H1 (cell line): ENCODE results near the gene CD226. TPM values are rescaled to one million over a fixed set of nuclear protein-coding genes. Genes with fewer than 3 reads are reported as not detected.

Experiments
- CTCF ChIA-PET: fragments of 300-600 bp; sonication (Branson Sonifier 250); formaldehyde crosslinking; loops from one replicate; lab custom pipeline; 2021; ENCODE audit not compliant: partially characterized antibody; lab: Charles Lee
- POLR2A ChIA-PET: fragments of 300-600 bp; sonication (Branson Sonifier 250); formaldehyde crosslinking; loops from one replicate; lab custom pipeline; 2021; ENCODE audit warnings: inconsistent platforms; ENCODE audit not compliant: partially characterized antibody; lab: Charles Lee
- DNase-seq, 2 experiments: peaks; one replicate each; pipeline versions ENCODE4 v3.0.0 to v3.0.0-alpha.2; 2010 to 2022; ENCODE audit warnings: low spot score in 2 of 2, low read depth in 1 of 2, mixed read lengths in 1 of 2
- FAIRE-seq: peaks from 2 replicates; lab custom pipeline; 2011; peaks lifted over from hg19 to GRCh38; lab: Jason Lieb, UNC
- H2AFZ ChIP-seq: 2 replicates; pipeline ENCODE4 v1.8.1; 2012; ENCODE audit warnings: low read length, inconsistent platforms
- H2AK5ac ChIP-seq: 2 replicates; pipeline ENCODE4 v1.6.1; 2013; ENCODE audit warnings: low read depth, low read length
- H2BK120ac ChIP-seq: replicated peaks from 2 replicates; pipeline ENCODE3; 2013; ENCODE audit warnings: low read depth, low read length, inconsistent platforms
- H2BK12ac ChIP-seq: 2 replicates; pipeline ENCODE4 v1.6.1; 2013; ENCODE audit warnings: low read depth, low read length
- H2BK15ac ChIP-seq: 2 replicates; pipeline ENCODE4 v1.6.1; 2013; ENCODE audit warnings: low read length
- H2BK20ac ChIP-seq: 2 replicates; pipeline ENCODE4 v1.6.1; 2013; ENCODE audit warnings: low read length
- H2BK5ac ChIP-seq: 2 replicates; pipeline ENCODE4 v1.6.1; 2013; ENCODE audit warnings: low read depth, low read length
- H3K14ac ChIP-seq: 2 replicates; pipeline ENCODE4 v1.6.1; 2013; ENCODE audit warnings: inconsistent platforms; ENCODE audit not compliant: insufficient read length
- H3K18ac ChIP-seq: 2 replicates; pipeline ENCODE4 v1.6.1; 2013; ENCODE audit warnings: low read length; ENCODE audit errors: extremely low read depth
- H3K23ac ChIP-seq: 2 replicates; pipeline ENCODE4 v1.6.1; 2013; ENCODE audit warnings: inconsistent platforms; ENCODE audit not compliant: insufficient read length
- H3K23me2 ChIP-seq: 2 replicates; pipeline ENCODE4 v1.6.1; 2013; ENCODE audit warnings: low read depth, low read length
- H3K27ac ChIP-seq: 2 replicates; pipeline ENCODE4 v1.6.1; 2011; ENCODE audit warnings: low read depth, low read length, inconsistent platforms
- H3K27me3 ChIP-seq, 4 experiments: replicated peaks in 1 of 4; 1 replicate in 1 of 4; 2 replicates in 3 of 4; pipeline versions ENCODE4 v1.6.1 to v1.8.1; 2011 to 2013; ENCODE audit warnings: low read length in 3 of 4, mild to moderate bottlenecking in 3 of 4, inconsistent platforms in 2 of 4, mixed read lengths in 2 of 4, moderate library complexity in 1 of 4; ENCODE audit not compliant: control insufficient read depth in 3 of 4, insufficient read depth in 3 of 4; ENCODE audit errors: extremely low read depth in 1 of 4
- H3K36me3 ChIP-seq, 4 experiments: 2 replicates each; pipeline versions ENCODE4 v1.6.1 to v1.8.1; 2011 to 2013; ENCODE audit warnings: mild to moderate bottlenecking in 4 of 4, low read length in 3 of 4, moderate library complexity in 2 of 4, control low read depth in 1 of 4, inconsistent platforms in 1 of 4; ENCODE audit not compliant: insufficient read depth in 4 of 4, control insufficient read depth in 2 of 4
- H3K4ac ChIP-seq: replicated peaks from 2 replicates; pipeline ENCODE3; 2013; ENCODE audit warnings: low read length, low read depth, mixed read lengths, inconsistent platforms; ENCODE audit not compliant: insufficient read length
- H3K4me1 ChIP-seq, 4 experiments: replicated peaks in 1 of 4; 1 replicate in 1 of 4; 2 replicates in 3 of 4; pipeline versions ENCODE4 v1.6.1 to v1.8.1; 2011 to 2013; ENCODE audit warnings: low read length in 3 of 4, inconsistent platforms in 2 of 4, mixed read lengths in 1 of 4; ENCODE audit not compliant: insufficient read depth in 4 of 4, control insufficient read depth in 3 of 4
- H3K4me2 ChIP-seq, 2 experiments: 2 replicates each; pipeline versions ENCODE4 v1.6.1 to v1.8.1; 2011 to 2013; ENCODE audit warnings: low read depth in 2 of 2, low read length in 2 of 2, control low read depth in 1 of 2, inconsistent platforms in 1 of 2, mild to moderate bottlenecking in 1 of 2; ENCODE audit not compliant: insufficient read depth in 1 of 2
- H3K4me3 ChIP-seq, 4 experiments: fragments of 200-600, 300-600 bp in 1 of 4; sonication (generic), shearing (Covaris generic), sonication (Bioruptor Twin) in 1 of 4; 2 replicates each; pipeline versions ENCODE4 v1.5.1 to v1.8.1; 2011 to 2016; ENCODE audit warnings: low read length in 4 of 4, low read depth in 3 of 4, control low read depth in 2 of 4, inconsistent platforms in 2 of 4, mild to moderate bottlenecking in 2 of 4, mixed read lengths in 1 of 4, moderate library complexity in 1 of 4; ENCODE audit not compliant: insufficient read depth in 2 of 4; ENCODE audit errors: extremely low read depth in 1 of 4
- H3K56ac ChIP-seq: replicated peaks from 2 replicates; pipeline ENCODE3; 2013; ENCODE audit warnings: low read depth, mild to moderate bottlenecking, mixed read lengths, low read length, inconsistent platforms; ENCODE audit not compliant: insufficient read length
- H3K79me1 ChIP-seq: 2 replicates; pipeline ENCODE4 v1.6.1; 2013; ENCODE audit warnings: low read depth, low read length, control low read depth
- H3K79me2 ChIP-seq, 2 experiments: 2 replicates each; pipeline versions ENCODE4 v1.6.1 to v1.8.1; 2012 to 2013; ENCODE audit warnings: low read length in 2 of 2, mild to moderate bottlenecking in 2 of 2, inconsistent platforms in 1 of 2; ENCODE audit not compliant: insufficient read depth in 2 of 2, control insufficient read depth in 1 of 2
- H3K9ac ChIP-seq, 4 experiments: replicated peaks in 1 of 4; 1 replicate in 1 of 4; 2 replicates in 3 of 4; pipeline versions ENCODE4 v1.6.1 to v1.8.1; 2011 to 2013; ENCODE audit warnings: low read depth in 3 of 4, low read length in 3 of 4, control low read depth in 2 of 4, mild to moderate bottlenecking in 2 of 4, moderate library complexity in 2 of 4, inconsistent platforms in 1 of 4; ENCODE audit errors: extremely low read depth in 1 of 4
- H3K9me3 ChIP-seq, 2 experiments: 2 replicates each; pipeline versions ENCODE4 v1.6.1 to v1.8.1; 2012 to 2013; ENCODE audit warnings: mild to moderate bottlenecking in 2 of 2, moderate library complexity in 2 of 2, control low read depth in 1 of 2, inconsistent platforms in 1 of 2, low read depth in 1 of 2, low read length in 1 of 2, mixed read lengths in 1 of 2; ENCODE audit not compliant: insufficient read depth in 2 of 2
- H4K20me1 ChIP-seq, 2 experiments: replicated peaks in 1 of 2; 2 replicates each; pipeline versions ENCODE3 to v1.8.1; 2011 to 2013; ENCODE audit warnings: inconsistent platforms in 2 of 2, low read length in 2 of 2, mild to moderate bottlenecking in 1 of 2; ENCODE audit not compliant: insufficient read depth in 2 of 2, control insufficient read depth in 1 of 2
- H4K5ac ChIP-seq: 2 replicates; pipeline ENCODE4 v1.6.1; 2013; ENCODE audit warnings: low read length, low read depth, mixed read lengths, inconsistent platforms; ENCODE audit not compliant: insufficient read length
- H4K8ac ChIP-seq: 2 replicates; pipeline ENCODE4 v1.8.0; 2013; ENCODE audit warnings: mild to moderate bottlenecking, moderate library complexity, low read length, inconsistent platforms; ENCODE audit not compliant: insufficient read depth; ENCODE audit errors: extremely low read depth
- H4K91ac ChIP-seq: replicated peaks from 2 replicates; pipeline ENCODE3; 2013; ENCODE audit warnings: low read length, mixed read lengths, inconsistent platforms; ENCODE audit not compliant: insufficient read length
- CBX8 ChIP-seq: fragments of 300-800, 300-1000 bp; sonication (generic); IDR thresholded peaks from 2 replicates; pipeline ENCODE4 v1.7.1; 2016; ENCODE audit warnings: low read depth, low read length, borderline replicate concordance
- EP300 ChIP-seq, 2 experiments: IDR thresholded peaks; 1 replicate in 1 of 2; 2 replicates in 1 of 2; pipeline ENCODE4 v1.6.1; 2011 to 2012; ENCODE audit warnings: low read depth in 2 of 2, low read length in 2 of 2, mild to moderate bottlenecking in 2 of 2, borderline replicate concordance in 1 of 2, inconsistent platforms in 1 of 2, moderate library complexity in 1 of 2
- HDAC2 ChIP-seq, 2 experiments: fragments of 300-600 bp in 1 of 2; sonication (generic) in 1 of 2; IDR thresholded peaks; 2 replicates each; pipeline ENCODE4 v1.6.1; 2011 to 2012; ENCODE audit warnings: low read depth in 2 of 2, low read length in 2 of 2, mild to moderate bottlenecking in 2 of 2, moderate library complexity in 2 of 2, borderline replicate concordance in 1 of 2, inconsistent platforms in 1 of 2
- HDAC6 ChIP-seq: IDR thresholded peaks from one replicate; pipeline ENCODE4 v1.7.1; 2012; ENCODE audit warnings: low read depth, mild to moderate bottlenecking, inconsistent platforms, low read length, moderate library complexity
- JUND ChIP-seq: IDR thresholded peaks from 2 replicates; pipeline ENCODE4 v1.6.1; 2011; ENCODE audit warnings: mild to moderate bottlenecking, improper control_type of control experiment, low read length
- KDM5A ChIP-seq: fragments of 200-600 bp; IDR thresholded peaks from 2 replicates; pipeline ENCODE4 v1.7.1; 2012; ENCODE audit warnings: mild to moderate bottlenecking, low read length, inconsistent platforms, mixed read lengths
- NRF1 ChIP-seq: IDR thresholded peaks from 2 replicates; pipeline ENCODE4 v1.6.1; 2011; ENCODE audit warnings: mild to moderate bottlenecking, low read depth, low read length, improper control_type of control experiment
- RAD21 ChIP-seq, 2 experiments: IDR thresholded peaks in 1 of 2; conservative IDR thresholded peaks in 1 of 2; 2 replicates each; pipeline ENCODE4 v1.6.1; 2011; ENCODE audit warnings: low read depth in 2 of 2, low read length in 2 of 2, improper control_type of control experiment in 1 of 2, inconsistent platforms in 1 of 2, mild to moderate bottlenecking in 1 of 2, moderate library complexity in 1 of 2
- RXRA ChIP-seq: IDR thresholded peaks from 2 replicates; pipeline ENCODE4 v1.6.1; 2011; ENCODE audit warnings: low read depth, mild to moderate bottlenecking, low read length, moderate library complexity; ENCODE audit not compliant: insufficient read depth
- SAP30 ChIP-seq: fragments of 300-600 bp; sonication (generic); IDR thresholded peaks from 2 replicates; pipeline ENCODE4 v1.7.1; 2012; ENCODE audit warnings: low read length, moderate library complexity, mild to moderate bottlenecking, inconsistent platforms; ENCODE audit not compliant: insufficient read depth, insufficient replicate concordance
- SUZ12 ChIP-seq: fragments of 200-600 bp; sonication (generic); IDR thresholded peaks from 2 replicates; pipeline ENCODE4 v1.6.1; 2012; ENCODE audit warnings: mild to moderate bottlenecking, inconsistent platforms, low read length, moderate library complexity, mixed read lengths
- YY1 ChIP-seq: IDR thresholded peaks from 2 replicates; pipeline ENCODE4 v1.6.1; 2011; ENCODE audit warnings: low read depth, mild to moderate bottlenecking, low read length
- WGBS, 2 experiments: shearing (Covaris generic) in 1 of 2; methylation state at CpG; one replicate each; pipeline versions ENCODE4 v1.1.6 to v1.1.7; 2013 to 2015; ENCODE audit warnings: low lambda C conversion rate in 2 of 2, mixed read lengths in 2 of 2, inconsistent platforms in 1 of 2, low coverage in 1 of 2, missing lambda C conversion rate in 1 of 2; ENCODE audit not compliant: insufficient replicate concordance in 2 of 2, insufficient coverage in 1 of 2, insufficient read length in 1 of 2; ENCODE audit errors: extremely low coverage in 1 of 2, missing lambda C conversion rate in 1 of 2; 5-methylcytosine and 5-hydroxymethylcytosine counted together
- polyA plus RNA-seq, 7 experiments: library from polyadenylated mRNA; depleted of rRNA in 3 of 7; stranded (reverse) in 5 of 7; unstranded in 2 of 7; fragments of >200 nt in 5 of 7; fragments of 200-250 nt in 2 of 7; gene quantifications; 1 replicate in 5 of 7; 2 replicates in 1 of 7; 4 replicates in 1 of 7; pipeline versions ENCODE4 v1.2.1 to v1.2.3, GENCODE V29; 2011 to 2013; ENCODE audit warnings: missing spikeins in 2 of 7, mixed read lengths in 2 of 7
- total RNA-seq: library from RNA; stranded (reverse); fragmentation: NEBNext Ultra II Directional; extraction: Animal tissue kit (Norgen Biotek cat#: 25700); gene quantifications from 2 replicates; pipeline ENCODE4 v1.2.1, GENCODE V29; 2021

The CD226 gene
- total and polyA plus RNA-seq, 2 of the 8 experiments (the other 6 are each of a cell fraction or from before 2014, with no cell fraction given), result not detected

DNA sequence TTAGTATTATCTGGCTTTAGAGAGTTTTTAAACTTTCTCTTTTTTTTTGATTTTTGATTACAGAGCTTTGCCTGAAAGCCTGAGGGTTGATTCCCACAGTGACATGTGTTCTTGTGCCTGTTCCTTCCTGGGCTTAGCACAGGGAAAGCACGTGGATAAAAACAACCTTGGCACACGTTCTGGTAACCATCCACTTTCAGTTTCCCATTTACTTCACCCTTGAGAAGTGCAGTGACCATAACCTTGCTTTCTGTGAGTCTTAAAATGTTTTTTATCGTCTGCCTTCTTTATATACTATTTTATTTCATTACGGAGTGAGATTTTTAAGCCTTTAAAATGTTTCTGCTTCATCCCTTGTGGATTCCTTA lies 11.5 kb downstream of the CD226 start:
- Histone ChIP-seq H3K4me3 (no peak overlapping the region), H2BK12ac (no peak overlapping the region), H3K4me2 (no peak overlapping the region), H3K9me3 (no peaks in the 10 kb centered on the region), H2AK5ac (no peak overlapping the region), H3K23ac (no peak overlapping the region), H3K79me1 (no peaks in the 10 kb centered on the region), H2BK5ac (no peak overlapping the region), H4K20me1 (no peaks in the 10 kb centered on the region), H2BK120ac (no peak overlapping the region), H4K8ac (no peak overlapping the region), H3K27me3 (no peaks in the 10 kb centered on the region), H3K4me1 (no peaks in the 10 kb centered on the region), H3K36me3 (no peaks in the 10 kb centered on the region), H3K27ac (no peak overlapping the region), H3K79me2 (no peaks in the 10 kb centered on the region), H3K4ac (no peak overlapping the region), H2BK20ac (no peak overlapping the region), H2AFZ (no peak overlapping the region), H2BK15ac (no peak overlapping the region), H3K9ac (no peak overlapping the region), H3K18ac (no peak overlapping the region), H3K14ac (no peak overlapping the region), H3K23me2 (no peaks in the 10 kb centered on the region; the same call in 1 of the 2 replicates), H4K91ac (no peak overlapping the region), H3K56ac (no peak overlapping the region), H4K5ac (no peak overlapping the region)
- WGBS, 2 experiments, result 87% methylated on average over 4 of the region's 4 CpGs; no CpG with 5 or more reads in 1 of the 2 experiments
- ChIA-PET POLR2A (no interaction called here), CTCF (interaction anchor here (1.5 to 1.9 kb wide), 2 partner anchors 34 to 50 kb away, joined by 4 read pairs; no protein-coding TSS in a partner anchor)
- TF ChIP-seq KDM5A, result no peak
- no peak for TF ChIP-seq SAP30
- TF ChIP-seq RXRA, result no peak
- TF ChIP-seq HDAC2 (IDR thresholded peaks at IDR 0.05; ENCODE audit: borderline replicate concordance in 1 of 2, low read depth in 2 of 2, low read length in 2 of 2), result no peak
- TF ChIP-seq NRF1, result no peak
- TF ChIP-seq RAD21 (IDR thresholded peaks at IDR 0.05 in 1 of 2, conservative IDR thresholded peaks at IDR 0.05 in 1 of 2; ENCODE audit: low read depth in 2 of 2, low read length in 2 of 2), result no peak
- TF ChIP-seq JUND, result no peak
- no peak for TF ChIP-seq SUZ12
- TF ChIP-seq EP300 (IDR thresholded peaks at IDR 0.05; ENCODE audit: borderline replicate concordance in 1 of 2, low read depth in 2 of 2, low read length in 2 of 2), result no peak
- no peak for TF ChIP-seq YY1
- TF ChIP-seq HDAC6, result no peak
- TF ChIP-seq CBX8, result no peak
- no peak for DNase-seq
- no peak for FAIRE-seq
